Measurements from ENCODE around the gene AGAP1. TPM values are rescaled to one million over a fixed set of nuclear protein-coding genes. Genes with fewer than 3 reads are reported as not detected.

AGAP1 gene
- total RNA-seq, 1 experiment from 2014 or later = 56.4 TPM

DNA sequence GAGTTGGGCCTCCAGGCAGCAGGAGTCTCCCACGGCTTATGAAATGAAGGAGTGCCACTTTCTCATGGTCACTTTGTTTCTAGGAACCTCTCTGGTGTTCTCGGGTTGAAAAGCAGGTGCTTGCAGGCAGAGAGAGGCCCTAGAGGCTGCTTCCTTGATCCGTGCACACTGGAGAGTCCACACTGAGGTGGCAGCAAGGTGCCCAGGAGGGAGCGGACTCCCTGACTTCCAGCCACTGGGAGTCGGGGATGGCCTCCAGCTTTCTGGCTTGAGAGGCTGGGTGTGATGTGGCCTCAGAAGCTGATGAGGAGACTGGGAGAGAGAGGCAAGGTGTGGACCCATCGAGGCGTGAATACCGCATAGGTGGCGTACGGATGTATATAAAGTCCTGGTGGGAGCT, 221.8 kb downstream of the AGAP1 start:
- Mint-ChIP-seq H3K4me3 (ENCODE audit: low read depth, unreplicated experiment) (no peak overlapping the region), H3K9me3 (ENCODE audit: low read depth, unreplicated experiment) (no peaks in the 10 kb centered on the region), H3K27ac (ENCODE audit: unreplicated experiment) (no peak overlapping the region), H3K27me3 (ENCODE audit: unreplicated experiment) (no peaks in the 10 kb centered on the region), H3K36me3 (ENCODE audit: insufficient read depth, unreplicated experiment) (peaks cover 9% of the 10 kb centered on the region), H3K4me1 (ENCODE audit: low read depth, unreplicated experiment) (peaks cover 47% of the 10 kb centered on the region)
- DNase-seq = no peak
- BruUV-seq (replicated peaks) = no TSS peak
- TF ChIP-seq, protein P1, sequence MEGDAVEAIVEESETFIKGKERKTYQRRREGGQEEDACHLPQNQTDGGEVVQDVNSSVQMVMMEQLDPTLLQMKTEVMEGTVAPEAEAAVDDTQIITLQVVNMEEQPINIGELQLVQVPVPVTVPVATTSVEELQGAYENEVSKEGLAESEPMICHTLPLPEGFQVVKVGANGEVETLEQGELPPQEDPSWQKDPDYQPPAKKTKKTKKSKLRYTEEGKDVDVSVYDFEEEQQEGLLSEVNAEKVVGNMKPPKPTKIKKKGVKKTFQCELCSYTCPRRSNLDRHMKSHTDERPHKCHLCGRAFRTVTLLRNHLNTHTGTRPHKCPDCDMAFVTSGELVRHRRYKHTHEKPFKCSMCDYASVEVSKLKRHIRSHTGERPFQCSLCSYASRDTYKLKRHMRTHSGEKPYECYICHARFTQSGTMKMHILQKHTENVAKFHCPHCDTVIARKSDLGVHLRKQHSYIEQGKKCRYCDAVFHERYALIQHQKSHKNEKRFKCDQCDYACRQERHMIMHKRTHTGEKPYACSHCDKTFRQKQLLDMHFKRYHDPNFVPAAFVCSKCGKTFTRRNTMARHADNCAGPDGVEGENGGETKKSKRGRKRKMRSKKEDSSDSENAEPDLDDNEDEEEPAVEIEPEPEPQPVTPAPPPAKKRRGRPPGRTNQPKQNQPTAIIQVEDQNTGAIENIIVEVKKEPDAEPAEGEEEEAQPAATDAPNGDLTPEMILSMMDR (IDR thresholded peaks at IDR 0.05; ENCODE audit: unreplicated experiment) = no peak
- intact Hi-C loops (cut with micrococcal nuclease; ENCODE audit: unreplicated experiment) = no loop called here
- CTCF ChIA-PET = no interaction called here

DNA sequence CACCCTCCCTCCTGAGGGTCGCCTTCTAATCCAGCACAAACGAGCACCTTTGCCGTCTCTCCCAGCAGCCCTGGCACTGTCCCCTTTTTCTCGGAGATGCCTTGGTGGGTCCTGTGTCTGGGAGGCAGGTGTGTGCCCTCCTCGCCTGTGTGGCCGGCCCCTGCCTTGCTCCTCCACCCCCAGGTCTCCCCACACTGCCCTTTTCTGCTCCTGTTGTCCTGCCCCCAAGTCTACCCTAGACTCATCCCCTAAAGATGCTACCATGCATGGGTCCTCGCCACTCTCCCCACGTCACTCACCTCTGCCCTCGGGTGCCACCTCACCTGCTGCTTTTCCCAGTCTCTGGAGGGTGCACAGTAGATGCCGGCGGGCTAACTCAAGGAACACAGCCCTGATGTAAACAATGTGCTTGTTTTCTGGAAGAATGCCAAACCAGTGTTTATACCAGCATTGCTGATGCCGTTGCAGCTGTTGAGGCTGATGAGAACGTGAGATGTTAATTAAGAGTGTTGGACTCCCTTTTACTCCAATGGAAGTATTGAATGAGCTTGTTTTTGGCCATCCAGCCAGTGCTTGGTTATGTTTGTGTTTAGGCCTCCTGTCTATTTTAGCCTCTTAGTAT, 223.1 kb downstream of the AGAP1 start:
- intact Hi-C loops (cut with micrococcal nuclease; ENCODE audit: unreplicated experiment) = no loop called here
- H3K9me3 Mint-ChIP-seq (ENCODE audit: low read depth, unreplicated experiment) = no peaks in the 10 kb centered on the region
- H3K4me1 Mint-ChIP-seq (ENCODE audit: low read depth, unreplicated experiment) = peaks cover 44% of the 10 kb centered on the region
- no peak for DNase-seq
- TF ChIP-seq, protein P1 (IDR thresholded peaks at IDR 0.05; ENCODE audit: unreplicated experiment) = no peak
- H3K27ac Mint-ChIP-seq (ENCODE audit: unreplicated experiment) = no peak overlapping the region
- no peaks in the 10 kb centered on the region for H3K27me3 Mint-ChIP-seq (ENCODE audit: unreplicated experiment)
- BruUV-seq (replicated peaks) = no TSS peak
- H3K36me3 Mint-ChIP-seq (ENCODE audit: insufficient read depth, unreplicated experiment) = peaks cover 6% of the 10 kb centered on the region
- no peak overlapping the region for H3K4me3 Mint-ChIP-seq (ENCODE audit: low read depth, unreplicated experiment)
- CTCF ChIA-PET = no interaction called here

DNA sequence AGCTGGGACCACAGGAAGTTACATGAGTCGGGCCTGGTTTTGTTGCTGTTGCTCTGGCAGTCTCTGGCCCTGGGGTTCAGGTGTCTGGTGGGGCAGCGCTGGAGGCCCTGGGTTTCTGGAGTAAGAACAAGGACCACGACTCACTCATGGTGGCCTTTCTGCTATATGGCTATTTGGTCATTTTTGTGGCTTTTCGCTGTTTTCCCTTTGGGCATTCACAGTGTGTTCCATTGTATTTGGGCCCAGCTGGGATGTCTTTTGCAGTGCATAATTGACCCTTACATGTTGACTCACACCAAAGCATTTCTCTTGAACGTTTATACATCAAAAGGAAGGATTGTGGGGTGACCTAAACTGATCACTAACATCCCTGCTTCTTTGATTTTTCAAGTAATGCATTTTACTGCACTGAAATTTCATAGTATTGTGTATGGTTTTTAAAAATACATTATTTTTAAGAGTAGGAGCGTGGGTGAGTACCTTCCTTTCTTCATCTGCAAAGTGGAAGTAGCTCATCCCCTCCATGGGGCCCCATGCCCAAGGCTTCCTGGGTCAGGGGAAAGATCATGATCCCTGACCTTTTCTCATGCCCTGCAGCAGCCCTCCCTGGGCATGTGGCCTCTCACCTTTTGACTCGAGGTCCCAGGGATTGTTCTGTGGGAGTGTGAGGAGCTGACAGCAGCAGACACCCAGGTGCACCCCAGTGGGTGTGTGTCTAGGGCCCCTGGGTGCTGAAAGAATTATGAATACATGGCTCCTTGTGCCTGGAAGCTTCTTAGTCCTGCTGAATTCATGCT, 225.5 kb downstream of the AGAP1 start:
- CTCF ChIA-PET = no interaction called here
- intact Hi-C loops (cut with micrococcal nuclease; ENCODE audit: unreplicated experiment) = no loop called here
- no TSS peak for BruUV-seq (replicated peaks)
- no peak for DNase-seq
- Mint-ChIP-seq H3K27me3 (ENCODE audit: unreplicated experiment) (no peaks in the 10 kb centered on the region), H3K27ac (ENCODE audit: unreplicated experiment) (no peak overlapping the region), H3K4me1 (ENCODE audit: low read depth, unreplicated experiment) (peaks cover 32% of the 10 kb centered on the region), H3K9me3 (ENCODE audit: low read depth, unreplicated experiment) (no peaks in the 10 kb centered on the region), H3K36me3 (ENCODE audit: insufficient read depth, unreplicated experiment) (peaks cover 10% of the 10 kb centered on the region), H3K4me3 (ENCODE audit: low read depth, unreplicated experiment) (no peak overlapping the region)
- TF ChIP-seq, protein P1 (IDR thresholded peaks at IDR 0.05; ENCODE audit: unreplicated experiment) = no peak

DNA sequence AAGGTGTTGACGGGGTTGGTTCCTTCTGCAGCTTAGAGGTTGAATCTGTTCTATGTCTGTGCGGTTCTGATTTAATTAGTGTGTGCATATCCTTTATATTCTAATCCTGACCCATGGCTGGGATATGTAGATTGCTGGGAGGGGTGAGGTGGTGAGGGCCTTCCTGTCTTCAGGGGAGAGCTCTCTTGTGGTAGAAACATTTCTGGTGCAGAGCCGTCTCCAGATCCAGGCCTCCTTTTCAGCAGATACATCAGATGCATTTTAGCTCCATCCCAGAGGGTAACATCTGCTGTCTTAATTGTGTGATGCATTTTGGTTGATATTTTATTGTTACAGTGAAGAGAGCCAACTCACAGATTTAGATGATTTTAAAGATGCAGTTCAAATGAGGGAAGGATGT, 227.8 kb downstream of the AGAP1 start:
- Mint-ChIP-seq H3K27me3 (ENCODE audit: unreplicated experiment) (no peaks in the 10 kb centered on the region), H3K27ac (ENCODE audit: unreplicated experiment) (no peak overlapping the region), H3K36me3 (ENCODE audit: insufficient read depth, unreplicated experiment) (peaks cover 5% of the 10 kb centered on the region), H3K9me3 (ENCODE audit: low read depth, unreplicated experiment) (no peaks in the 10 kb centered on the region), H3K4me3 (ENCODE audit: low read depth, unreplicated experiment) (no peak overlapping the region), H3K4me1 (ENCODE audit: low read depth, unreplicated experiment) (peaks cover 23% of the 10 kb centered on the region)
- BruUV-seq (replicated peaks) = no TSS peak
- intact Hi-C loops (cut with micrococcal nuclease; ENCODE audit: unreplicated experiment) = no loop called here
- CTCF ChIA-PET = interaction anchor here (1.4 kb wide), 1 partner anchor 10 kb away, joined by 3 read pairs; no protein-coding TSS in a partner anchor
- no peak for DNase-seq
- TF ChIP-seq, protein P1 (IDR thresholded peaks at IDR 0.05; ENCODE audit: unreplicated experiment) = no peak

Data from Calu3 (cell line).